Skeletal muscle tissue (tissue), 4 donors: ENCODE results near the gene RPS19BP1. TPM values are rescaled to one million over a fixed set of nuclear protein-coding genes. Genes with fewer than 3 reads are reported as not detected.
A peak's percentile ranks its signal among the peaks of the same experiment; 100 is the strongest.

Experiments
- H3K27ac ChIP-seq: one replicate; pipeline ENCODE4 v1.7.0; 2013; ENCODE audit warnings: mild to moderate bottlenecking, low read depth, low read length, inconsistent platforms
- H3K27me3 ChIP-seq, 3 donors: one replicate each; pipeline ENCODE4 v1.7.0; 2013; ENCODE audit warnings: low read length in 3 of 3; ENCODE audit not compliant: control insufficient read depth in 3 of 3, insufficient read depth in 3 of 3
- H3K36me3 ChIP-seq, 3 donors: one replicate each; pipeline ENCODE4 v1.7.0; 2013; ENCODE audit warnings: low read length in 3 of 3; ENCODE audit not compliant: control insufficient read depth in 3 of 3, insufficient read depth in 3 of 3
- H3K4me1 ChIP-seq, 3 donors: one replicate each; pipeline ENCODE4 v1.7.0; 2013; ENCODE audit warnings: low read length in 3 of 3, mild to moderate bottlenecking in 3 of 3; ENCODE audit not compliant: control insufficient read depth in 3 of 3, insufficient read depth in 3 of 3
- H3K4me3 ChIP-seq, 3 donors: one replicate each; pipeline ENCODE4 v1.7.0; 2013; ENCODE audit warnings: low read length in 3 of 3
- H3K9ac ChIP-seq, 3 donors: one replicate each; pipeline ENCODE4 v1.7.0; 2013; ENCODE audit warnings: low read length in 3 of 3, mild to moderate bottlenecking in 3 of 3, moderate library complexity in 2 of 3, low read depth in 1 of 3
- H3K9me3 ChIP-seq, 3 donors: one replicate each; pipeline ENCODE4 v1.7.0; 2013; ENCODE audit warnings: low read length in 3 of 3; ENCODE audit not compliant: control insufficient read depth in 3 of 3
- total RNA-seq: library from RNA; depleted of rRNA; stranded (reverse); fragments of >200 nt; gene quantifications from one replicate; pipeline ENCODE4 v1.2.3, GENCODE V29; 2014
- donor health status: Osteomylitis.

The RPS19BP1 gene
- total RNA-seq, 1 donor from 2014 or later = 27.7 TPM

GRCh38 chr22:39494471-39495120, 38.0 kb downstream of the RPS19BP1 start:
- H3K4me3 ChIP-seq = no peak overlapping the region
- H3K36me3 ChIP-seq = no peaks in the 10 kb centered on the region
- peaks cover 10 to 21% (median 11%) of the 10 kb centered on the region in 3 donors for H3K4me1 ChIP-seq
- H3K27me3 ChIP-seq = no peaks in the 10 kb centered on the region
- no peaks in the 10 kb centered on the region for H3K9me3 ChIP-seq
- no peak overlapping the region for H3K9ac ChIP-seq
- no peak overlapping the region for H3K27ac ChIP-seq

GRCh38 chr22:39493759-39494158, 38.8 kb downstream of the RPS19BP1 start:
- H3K9ac ChIP-seq = no peak overlapping the region
- H3K27ac ChIP-seq = no peak overlapping the region
- no peaks in the 10 kb centered on the region for H3K27me3 ChIP-seq
- H3K36me3 ChIP-seq = no peaks in the 10 kb centered on the region
- H3K4me3 ChIP-seq = no peak overlapping the region
- peaks cover 9 to 24% (median 11%) of the 10 kb centered on the region in 3 donors for H3K4me1 ChIP-seq
- H3K9me3 ChIP-seq = no peaks in the 10 kb centered on the region

- no peak overlapping the region for H3K9ac ChIP-seq
- no peak overlapping the region for H3K4me3 ChIP-seq
- peaks cover 3 to 24% (median 9%) of the 10 kb centered on the region in 3 donors for H3K4me1 ChIP-seq
- H3K36me3 ChIP-seq = peaks cover 0 to 1% (median 0%) of the 10 kb centered on the region in 3 donors
- no peaks in the 10 kb centered on the region for H3K27me3 ChIP-seq
- H3K27ac ChIP-seq = no peak overlapping the region
- no peaks in the 10 kb centered on the region for H3K9me3 ChIP-seq
These were observed 40.4 kb downstream of the RPS19BP1 start for GRCh38 chr22:39492186-39492585.

DNA sequence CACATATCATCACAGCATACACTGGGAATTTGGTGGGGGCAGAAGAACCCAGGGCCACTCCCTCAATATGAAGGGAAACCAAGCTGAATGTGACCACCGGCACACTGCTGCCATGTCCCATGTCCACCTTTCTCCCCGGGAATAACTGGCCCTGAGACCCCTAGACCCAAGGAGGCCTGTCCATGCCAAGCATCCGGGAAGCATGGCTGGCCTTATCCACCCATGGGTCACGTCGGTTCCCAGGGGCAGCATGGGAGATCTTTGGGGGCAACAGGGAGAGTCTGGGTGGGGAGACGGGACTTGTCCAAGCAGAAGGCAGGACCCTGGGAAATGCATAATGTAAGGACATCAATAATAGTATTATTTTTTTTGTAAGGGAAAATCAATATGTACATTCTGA, 40.9 kb downstream of the RPS19BP1 start:
- Histone ChIP-seq H3K9ac (no peak overlapping the region), H3K4me3 (no peak overlapping the region), H3K9me3 (no peaks in the 10 kb centered on the region), H3K27me3 (no peaks in the 10 kb centered on the region), H3K4me1 (peaks cover 3 to 24% (median 9%) of the 10 kb centered on the region in 3 donors), H3K27ac (no peak overlapping the region), H3K36me3 (peaks cover 0 to 1% (median 0%) of the 10 kb centered on the region in 3 donors)

DNA sequence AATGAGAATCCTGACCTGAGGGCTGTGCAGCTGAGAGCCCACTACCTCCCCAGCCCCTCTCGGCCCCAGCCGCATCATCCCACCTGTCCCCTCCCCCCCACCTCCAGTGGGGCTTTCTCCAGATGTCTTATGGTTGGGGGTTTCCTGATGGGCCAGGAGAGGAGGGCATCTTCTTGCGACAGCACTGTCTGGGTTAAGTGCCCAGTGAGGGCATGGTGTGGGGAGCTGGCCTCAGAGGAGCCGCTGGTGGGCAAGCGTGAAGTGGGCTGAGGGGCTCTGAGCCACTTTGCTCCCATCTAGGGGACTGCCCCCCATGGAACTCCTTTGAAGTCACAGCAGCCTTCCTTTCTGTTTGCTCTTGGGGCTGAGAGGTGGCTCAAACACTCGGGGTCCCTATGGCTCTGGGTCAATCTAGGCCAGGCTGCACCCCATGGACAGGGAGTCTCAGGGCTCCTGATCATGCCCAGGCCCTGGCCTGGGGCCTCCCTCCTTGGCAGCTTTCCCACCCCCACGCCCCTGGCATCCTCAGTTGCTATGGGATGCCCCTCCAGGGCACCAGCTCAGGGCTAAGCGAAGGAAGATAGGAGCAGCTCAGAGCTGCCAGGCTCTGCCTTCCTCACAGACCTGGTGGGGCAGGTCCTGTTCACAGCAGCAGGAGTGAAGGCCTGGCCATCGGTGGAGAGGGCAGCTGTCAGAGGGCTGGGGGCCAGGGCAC, 41.4 kb downstream of the RPS19BP1 start:
- H3K9ac ChIP-seq = no peak overlapping the region
- H3K9me3 ChIP-seq = no peaks in the 10 kb centered on the region
- H3K27me3 ChIP-seq = no peaks in the 10 kb centered on the region
- peaks cover 0 to 1% (median 0%) of the 10 kb centered on the region in 3 donors for H3K36me3 ChIP-seq
- no peak overlapping the region for H3K4me3 ChIP-seq
- peaks cover 0 to 19% (median 4%) of the 10 kb centered on the region in 3 donors for H3K4me1 ChIP-seq
- H3K27ac ChIP-seq = no peak overlapping the region

DNA sequence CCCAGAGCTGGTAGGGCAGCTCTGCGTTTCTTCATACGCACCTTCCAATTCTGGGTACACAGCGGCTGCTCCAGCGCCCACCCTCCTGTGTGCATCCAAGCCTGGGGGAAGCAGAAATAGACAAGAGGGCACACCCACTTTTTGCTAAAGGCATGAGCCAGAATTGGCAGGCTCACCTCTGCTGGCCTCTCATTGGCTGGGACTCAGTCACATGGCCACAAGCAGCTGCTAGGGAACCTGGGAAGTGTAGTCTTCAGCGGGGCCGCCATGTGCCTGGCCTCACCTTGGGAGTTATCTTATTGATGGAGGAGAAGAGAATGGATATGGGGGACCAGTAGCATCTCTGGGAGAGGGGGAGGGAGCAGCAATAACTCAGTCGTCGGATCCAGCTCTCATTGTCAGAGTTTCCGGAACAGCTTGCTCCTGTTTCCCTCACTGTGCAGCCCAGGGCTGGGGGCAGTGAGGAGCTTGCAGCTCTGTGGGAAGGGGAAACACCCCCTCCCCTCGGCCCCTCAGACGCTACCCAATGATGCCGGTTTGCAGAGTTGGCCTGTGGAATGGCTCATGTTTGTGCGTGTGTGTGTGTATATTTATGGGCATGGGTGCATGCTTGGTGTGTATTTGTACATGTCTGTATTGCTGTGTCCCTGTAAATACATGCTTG, 42.3 kb downstream of the RPS19BP1 start:
- Histone ChIP-seq H3K36me3 (peaks cover 0 to 1% (median 0%) of the 10 kb centered on the region in 3 donors), H3K9me3 (no peaks in the 10 kb centered on the region), H3K4me3 (peak overlapping the region in 2 of 3 donors; percentile 7 to 52), H3K9ac (no peak overlapping the region), H3K4me1 (peaks cover 0 to 17% (median 4%) of the 10 kb centered on the region in 3 donors), H3K27me3 (no peaks in the 10 kb centered on the region), H3K27ac (no peak overlapping the region)

DNA sequence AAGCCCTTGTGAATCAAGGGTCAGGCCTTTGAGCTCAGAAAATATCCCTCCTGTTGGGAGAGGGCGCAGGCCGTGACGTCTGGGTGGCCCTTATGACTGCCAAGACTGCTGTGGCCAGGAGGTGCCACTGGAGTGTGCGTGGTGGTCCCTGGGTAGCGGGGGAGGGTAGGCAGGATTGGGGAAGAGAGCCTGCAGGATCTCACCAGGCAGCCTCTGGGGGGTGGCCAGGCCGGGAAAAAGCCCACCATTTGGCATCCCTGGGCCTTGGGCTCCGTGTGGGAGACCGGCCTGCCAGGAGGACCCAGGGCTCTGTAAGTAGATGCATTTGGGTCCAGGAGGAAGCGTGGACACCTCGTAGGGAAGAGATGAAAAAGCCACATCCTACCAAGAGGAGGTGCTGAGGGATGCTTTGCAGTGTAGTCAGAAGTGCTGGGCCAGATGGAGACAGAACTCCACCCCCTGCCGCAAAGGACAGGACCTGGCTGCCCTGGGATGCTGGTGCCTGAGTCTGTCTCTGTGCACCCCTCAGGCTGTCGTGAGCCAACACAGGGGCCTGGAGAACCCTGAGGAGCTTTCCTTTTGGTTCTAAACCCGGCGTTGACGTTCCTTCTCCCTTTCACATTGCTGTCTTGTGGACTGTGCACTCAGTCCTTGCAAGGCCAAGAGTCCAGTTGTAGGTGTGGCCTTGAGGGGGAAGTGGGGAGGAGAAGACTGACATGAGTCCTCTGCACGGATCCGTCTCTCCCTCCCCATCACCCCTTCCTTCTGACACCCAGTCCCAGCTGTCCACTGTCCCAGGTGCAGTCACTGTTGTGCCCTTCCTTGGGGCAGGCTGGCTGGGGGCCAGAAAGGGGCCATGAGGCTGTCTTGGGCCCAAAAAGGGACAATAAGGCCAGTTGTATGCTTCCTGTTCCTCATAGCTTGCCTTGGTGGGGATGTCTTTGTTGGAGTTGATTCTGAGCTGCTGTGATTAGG, 43.2 kb downstream of the RPS19BP1 start:
- Histone ChIP-seq H3K4me1 (peaks cover 0 to 17% (median 4%) of the 10 kb centered on the region in 3 donors), H3K4me3 (peak overlapping the region in 2 of 3 donors; percentile 7 to 52), H3K27ac (no peak overlapping the region), H3K36me3 (peaks cover 0 to 1% (median 0%) of the 10 kb centered on the region in 3 donors), H3K27me3 (no peaks in the 10 kb centered on the region), H3K9ac (no peak overlapping the region), H3K9me3 (no peaks in the 10 kb centered on the region)

GRCh38 chr22:39488563-39489083, 43.9 kb downstream of the RPS19BP1 start:
- Histone ChIP-seq H3K36me3 (peaks cover 0 to 1% (median 0%) of the 10 kb centered on the region in 3 donors), H3K27me3 (no peaks in the 10 kb centered on the region), H3K4me3 (no peak overlapping the region), H3K4me1 (peaks cover 0 to 11% (median 4%) of the 10 kb centered on the region in 3 donors), H3K9me3 (no peaks in the 10 kb centered on the region), H3K9ac (no peak overlapping the region), H3K27ac (no peak overlapping the region)

- Histone ChIP-seq H3K9me3 (no peaks in the 10 kb centered on the region), H3K27me3 (no peaks in the 10 kb centered on the region), H3K4me3 (no peak overlapping the region), H3K9ac (no peak overlapping the region), H3K36me3 (peaks cover 0 to 1% (median 0%) of the 10 kb centered on the region in 3 donors), H3K4me1 (peaks cover 0 to 11% (median 4%) of the 10 kb centered on the region in 3 donors), H3K27ac (no peak overlapping the region)
These were observed 44.6 kb downstream of the RPS19BP1 start for GRCh38 chr22:39487826-39488520.
